SK-N-SH treated with all-trans-retinoic acid at 6 μM for 48 hours (cell line): ENCODE results near the gene RASAL2.
"Not testable (repeated sequence)": the region's sequence is repeated elsewhere in the genome, so short reads cannot be mapped to it uniquely, and the experiment has no call there.

Source experiments
- ATAC-seq: fragments of 200-7000 bp; cut with Tn5 transposase; 3 replicates; pipeline ENCODE4 v1.9.1; 2020; ENCODE audit warnings: mild to moderate bottlenecking, moderate library complexity
- ARNTL ChIP-seq: fragments of 450-650 bp; formaldehyde crosslinking; IDR thresholded peaks from 2 replicates; pipeline ENCODE4 v1.5.0; 2020; ENCODE audit warnings: low read depth, mild to moderate bottlenecking, moderate library complexity, borderline replicate concordance
- BACH2 ChIP-seq: fragments of 250-450 bp; sonication (Bioruptor Pico); IDR thresholded peaks from 2 replicates; pipeline ENCODE4 v1.9.0; 2021; ENCODE audit warnings: mild to moderate bottlenecking, borderline replicate concordance
- CSDC2 ChIP-seq: fragments of 250-450 bp; sonication (Bioruptor Pico); IDR thresholded peaks from 2 replicates; pipeline ENCODE4 v1.5.0; 2020; ENCODE audit warnings: mild to moderate bottlenecking, moderate library complexity
- ESRRG ChIP-seq: fragments of 250-450 bp; sonication (Bioruptor Pico); IDR thresholded peaks from 2 replicates; pipeline ENCODE4 v1.6.1; 2021; ENCODE audit warnings: mild to moderate bottlenecking
- GLIS3 ChIP-seq: fragments of 250-450 bp; sonication (Bioruptor Pico); IDR thresholded peaks from 2 replicates; pipeline ENCODE4 v1.5.0; 2020; ENCODE audit warnings: mild to moderate bottlenecking, moderate library complexity
- ISL1 ChIP-seq: fragments of 250-450 bp; sonication (Bioruptor Pico); IDR thresholded peaks from 2 replicates; pipeline ENCODE4 v2.1.2; 2022; ENCODE audit warnings: mild to moderate bottlenecking, moderate library complexity
- OSR1 ChIP-seq: fragments of 250-450 bp; sonication (Bioruptor Pico); IDR thresholded peaks from 2 replicates; pipeline ENCODE4 v1.8.0; 2022; ENCODE audit warnings: moderate library complexity, mild to moderate bottlenecking, inconsistent platforms
- PPARA ChIP-seq: fragments of 250-450 bp; sonication (Bioruptor Pico); IDR thresholded peaks from 2 replicates; pipeline ENCODE4 v1.5.0; 2020; ENCODE audit warnings: mild to moderate bottlenecking, borderline replicate concordance
- TCF4 ChIP-seq: fragments of 250-450 bp; sonication (Bioruptor Pico); IDR thresholded peaks from 2 replicates; pipeline ENCODE4 v1.8.0; 2021; ENCODE audit warnings: mild to moderate bottlenecking, moderate library complexity, borderline replicate concordance
- TOX ChIP-seq: fragments of 250-450 bp; sonication (Bioruptor Pico); IDR thresholded peaks from 2 replicates; pipeline ENCODE4 v1.8.0; 2021; ENCODE audit warnings: mild to moderate bottlenecking, moderate library complexity, borderline replicate concordance
- ZC3H10 ChIP-seq: fragments of 250-450 bp; sonication (Bioruptor Pico); IDR thresholded peaks from 2 replicates; pipeline ENCODE4 v1.5.1; 2021; ENCODE audit warnings: mild to moderate bottlenecking, moderate library complexity
- ZFP3 ChIP-seq: fragments of 250-450 bp; sonication (Bioruptor Pico); IDR thresholded peaks from 2 replicates; pipeline ENCODE4 v1.5.0; 2020; ENCODE audit warnings: mild to moderate bottlenecking, moderate library complexity
- ZFP30 ChIP-seq: fragments of 450-650 bp; formaldehyde crosslinking; IDR thresholded peaks from 2 replicates; pipeline ENCODE4 v1.5.0; 2022; ENCODE audit warnings: mild to moderate bottlenecking, moderate library complexity
- ZNF565 ChIP-seq: fragments of 450-650 bp; formaldehyde crosslinking; conservative IDR thresholded peaks from 2 replicates; pipeline ENCODE4 v1.5.0; 2020; ENCODE audit warnings: low read depth, mild to moderate bottlenecking, moderate library complexity
- ZNF70 ChIP-seq: fragments of 450-650 bp; formaldehyde crosslinking; IDR thresholded peaks from 2 replicates; pipeline ENCODE4 v1.5.0; 2020; ENCODE audit warnings: mild to moderate bottlenecking, moderate library complexity
- ZNF8 ChIP-seq: fragments of 450-650 bp; formaldehyde crosslinking; IDR thresholded peaks from 2 replicates; pipeline ENCODE4 v1.5.0; 2020; ENCODE audit warnings: mild to moderate bottlenecking, moderate library complexity
- TF ChIP-seq, protein P1 (sequence below): fragments of 250-450 bp; sonication (Bioruptor Pico); IDR thresholded peaks from 2 replicates; pipeline ENCODE4 v1.8.0; 2021; ENCODE audit warnings: low read depth, mild to moderate bottlenecking, moderate library complexity, borderline replicate concordance
- TF ChIP-seq, protein P2 (sequence below): fragments of 250-450 bp; sonication (Bioruptor Pico); IDR thresholded peaks from 2 replicates; pipeline ENCODE4 v1.5.1; 2021; ENCODE audit warnings: mild to moderate bottlenecking, moderate library complexity
- TF ChIP-seq, protein P3 (sequence below): fragments of 250-450 bp; sonication (Bioruptor Pico); IDR thresholded peaks from 2 replicates; pipeline ENCODE4 v1.5.0; 2020; ENCODE audit warnings: mild to moderate bottlenecking, moderate library complexity
- TF ChIP-seq, protein P4 (sequence below): fragments of 250-450 bp; sonication (Bioruptor Pico); IDR thresholded peaks from 2 replicates; pipeline ENCODE4 v1.8.0; 2020; ENCODE audit warnings: mild to moderate bottlenecking, moderate library complexity, borderline replicate concordance

The RASAL2 gene

DNA sequence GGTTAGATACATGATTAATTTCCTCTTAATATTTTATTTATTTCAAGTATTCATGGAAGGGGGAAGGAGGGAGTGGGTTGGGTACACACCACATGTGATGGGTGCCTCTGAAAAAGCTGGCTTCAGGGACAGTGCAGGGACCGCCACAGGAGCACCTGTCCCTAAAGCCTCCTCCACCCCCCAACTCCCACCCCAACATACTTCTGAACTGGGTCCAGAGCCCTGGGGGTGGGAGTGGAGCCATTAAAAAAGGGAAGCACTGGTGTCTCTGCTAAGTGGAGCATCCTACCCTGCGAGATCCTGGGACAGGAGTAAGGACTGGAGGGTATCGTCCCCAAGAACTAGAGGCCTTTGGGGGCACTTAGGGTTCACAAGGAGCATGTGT is 408.4 kb downstream of the RASAL2 start:
- no peak for TF ChIP-seq ARNTL
- no peak for TF ChIP-seq PPARA (CRISPR knock-in tag)
- TF ChIP-seq, protein P1, sequence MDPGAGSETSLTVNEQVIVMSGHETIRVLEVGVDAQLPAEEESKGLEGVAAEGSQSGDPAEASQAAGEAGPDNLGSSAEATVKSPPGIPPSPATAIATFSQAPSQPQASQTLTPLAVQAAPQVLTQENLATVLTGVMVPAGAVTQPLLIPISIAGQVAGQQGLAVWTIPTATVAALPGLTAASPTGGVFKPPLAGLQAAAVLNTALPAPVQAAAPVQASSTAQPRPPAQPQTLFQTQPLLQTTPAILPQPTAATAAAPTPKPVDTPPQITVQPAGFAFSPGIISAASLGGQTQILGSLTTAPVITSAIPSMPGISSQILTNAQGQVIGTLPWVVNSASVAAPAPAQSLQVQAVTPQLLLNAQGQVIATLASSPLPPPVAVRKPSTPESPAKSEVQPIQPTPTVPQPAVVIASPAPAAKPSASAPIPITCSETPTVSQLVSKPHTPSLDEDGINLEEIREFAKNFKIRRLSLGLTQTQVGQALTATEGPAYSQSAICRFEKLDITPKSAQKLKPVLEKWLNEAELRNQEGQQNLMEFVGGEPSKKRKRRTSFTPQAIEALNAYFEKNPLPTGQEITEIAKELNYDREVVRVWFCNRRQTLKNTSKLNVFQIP: no peak
- TF ChIP-seq ZFP30: no peak
- no peak for TF ChIP-seq CSDC2
- TF ChIP-seq, protein P2, sequence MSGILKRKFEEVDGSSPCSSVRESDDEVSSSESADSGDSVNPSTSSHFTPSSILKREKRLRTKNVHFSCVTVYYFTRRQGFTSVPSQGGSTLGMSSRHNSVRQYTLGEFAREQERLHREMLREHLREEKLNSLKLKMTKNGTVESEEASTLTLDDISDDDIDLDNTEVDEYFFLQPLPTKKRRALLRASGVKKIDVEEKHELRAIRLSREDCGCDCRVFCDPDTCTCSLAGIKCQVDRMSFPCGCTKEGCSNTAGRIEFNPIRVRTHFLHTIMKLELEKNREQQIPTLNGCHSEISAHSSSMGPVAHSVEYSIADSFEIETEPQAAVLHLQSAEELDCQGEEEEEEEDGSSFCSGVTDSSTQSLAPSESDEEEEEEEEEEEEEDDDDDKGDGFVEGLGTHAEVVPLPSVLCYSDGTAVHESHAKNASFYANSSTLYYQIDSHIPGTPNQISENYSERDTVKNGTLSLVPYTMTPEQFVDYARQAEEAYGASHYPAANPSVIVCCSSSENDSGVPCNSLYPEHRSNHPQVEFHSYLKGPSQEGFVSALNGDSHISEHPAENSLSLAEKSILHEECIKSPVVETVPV (CRISPR knock-in tag): no peak
- no peak for TF ChIP-seq ZFP3 (CRISPR knock-in tag)
- no peak for TF ChIP-seq BACH2 (CRISPR knock-in tag)
- no peak for TF ChIP-seq TOX
- TF ChIP-seq, protein P3, sequence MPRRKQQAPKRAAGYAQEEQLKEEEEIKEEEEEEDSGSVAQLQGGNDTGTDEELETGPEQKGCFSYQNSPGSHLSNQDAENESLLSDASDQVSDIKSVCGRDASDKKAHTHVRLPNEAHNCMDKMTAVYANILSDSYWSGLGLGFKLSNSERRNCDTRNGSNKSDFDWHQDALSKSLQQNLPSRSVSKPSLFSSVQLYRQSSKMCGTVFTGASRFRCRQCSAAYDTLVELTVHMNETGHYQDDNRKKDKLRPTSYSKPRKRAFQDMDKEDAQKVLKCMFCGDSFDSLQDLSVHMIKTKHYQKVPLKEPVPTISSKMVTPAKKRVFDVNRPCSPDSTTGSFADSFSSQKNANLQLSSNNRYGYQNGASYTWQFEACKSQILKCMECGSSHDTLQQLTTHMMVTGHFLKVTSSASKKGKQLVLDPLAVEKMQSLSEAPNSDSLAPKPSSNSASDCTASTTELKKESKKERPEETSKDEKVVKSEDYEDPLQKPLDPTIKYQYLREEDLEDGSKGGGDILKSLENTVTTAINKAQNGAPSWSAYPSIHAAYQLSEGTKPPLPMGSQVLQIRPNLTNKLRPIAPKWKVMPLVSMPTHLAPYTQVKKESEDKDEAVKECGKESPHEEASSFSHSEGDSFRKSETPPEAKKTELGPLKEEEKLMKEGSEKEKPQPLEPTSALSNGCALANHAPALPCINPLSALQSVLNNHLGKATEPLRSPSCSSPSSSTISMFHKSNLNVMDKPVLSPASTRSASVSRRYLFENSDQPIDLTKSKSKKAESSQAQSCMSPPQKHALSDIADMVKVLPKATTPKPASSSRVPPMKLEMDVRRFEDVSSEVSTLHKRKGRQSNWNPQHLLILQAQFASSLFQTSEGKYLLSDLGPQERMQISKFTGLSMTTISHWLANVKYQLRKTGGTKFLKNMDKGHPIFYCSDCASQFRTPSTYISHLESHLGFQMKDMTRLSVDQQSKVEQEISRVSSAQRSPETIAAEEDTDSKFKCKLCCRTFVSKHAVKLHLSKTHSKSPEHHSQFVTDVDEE (CRISPR knock-in tag): no peak
- TF ChIP-seq ESRRG (CRISPR knock-in tag): no peak
- TF ChIP-seq ZNF565: no peak
- TF ChIP-seq ISL1 (CRISPR knock-in tag): no peak
- no peak for TF ChIP-seq OSR1 (CRISPR knock-in tag)
- TF ChIP-seq ZNF8 (CRISPR knock-in tag): no peak
- TF ChIP-seq, protein P4, sequence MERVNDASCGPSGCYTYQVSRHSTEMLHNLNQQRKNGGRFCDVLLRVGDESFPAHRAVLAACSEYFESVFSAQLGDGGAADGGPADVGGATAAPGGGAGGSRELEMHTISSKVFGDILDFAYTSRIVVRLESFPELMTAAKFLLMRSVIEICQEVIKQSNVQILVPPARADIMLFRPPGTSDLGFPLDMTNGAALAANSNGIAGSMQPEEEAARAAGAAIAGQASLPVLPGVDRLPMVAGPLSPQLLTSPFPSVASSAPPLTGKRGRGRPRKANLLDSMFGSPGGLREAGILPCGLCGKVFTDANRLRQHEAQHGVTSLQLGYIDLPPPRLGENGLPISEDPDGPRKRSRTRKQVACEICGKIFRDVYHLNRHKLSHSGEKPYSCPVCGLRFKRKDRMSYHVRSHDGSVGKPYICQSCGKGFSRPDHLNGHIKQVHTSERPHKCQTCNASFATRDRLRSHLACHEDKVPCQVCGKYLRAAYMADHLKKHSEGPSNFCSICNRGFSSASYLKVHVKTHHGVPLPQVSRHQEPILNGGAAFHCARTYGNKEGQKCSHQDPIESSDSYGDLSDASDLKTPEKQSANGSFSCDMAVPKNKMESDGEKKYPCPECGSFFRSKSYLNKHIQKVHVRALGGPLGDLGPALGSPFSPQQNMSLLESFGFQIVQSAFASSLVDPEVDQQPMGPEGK (CRISPR knock-in tag): no peak
- no peak for TF ChIP-seq ZNF70
- TF ChIP-seq ZC3H10 (CRISPR knock-in tag): no peak
- TF ChIP-seq GLIS3 (CRISPR knock-in tag): no peak
- no peak for ATAC-seq

DNA sequence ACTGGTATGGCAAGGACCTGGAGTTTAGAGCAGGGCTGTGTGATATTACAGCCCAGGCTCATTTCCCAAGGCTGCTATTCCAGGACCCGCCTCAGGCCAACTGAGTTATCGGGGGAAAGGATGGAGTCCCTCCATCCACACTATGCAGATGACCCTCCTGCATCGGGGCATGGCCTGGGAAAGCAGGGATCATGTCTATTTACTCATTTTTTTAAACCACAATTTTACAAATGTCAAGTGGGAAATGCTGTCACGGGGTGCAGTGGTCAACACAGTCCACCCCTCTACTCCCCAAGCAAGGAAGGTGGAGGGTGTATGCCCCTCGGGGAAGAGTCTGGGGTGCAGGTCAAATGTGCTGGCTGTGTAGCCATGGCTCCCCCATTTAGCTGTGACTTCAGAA is 409.0 kb downstream of the RASAL2 start:
- ATAC-seq: no peak
- no peak for TF ChIP-seq BACH2 (CRISPR knock-in tag)
- TF ChIP-seq, protein P1: no peak
- TF ChIP-seq ZNF565: no peak
- TF ChIP-seq, protein P2 (CRISPR knock-in tag): no peak
- no peak for TF ChIP-seq ARNTL

DNA sequence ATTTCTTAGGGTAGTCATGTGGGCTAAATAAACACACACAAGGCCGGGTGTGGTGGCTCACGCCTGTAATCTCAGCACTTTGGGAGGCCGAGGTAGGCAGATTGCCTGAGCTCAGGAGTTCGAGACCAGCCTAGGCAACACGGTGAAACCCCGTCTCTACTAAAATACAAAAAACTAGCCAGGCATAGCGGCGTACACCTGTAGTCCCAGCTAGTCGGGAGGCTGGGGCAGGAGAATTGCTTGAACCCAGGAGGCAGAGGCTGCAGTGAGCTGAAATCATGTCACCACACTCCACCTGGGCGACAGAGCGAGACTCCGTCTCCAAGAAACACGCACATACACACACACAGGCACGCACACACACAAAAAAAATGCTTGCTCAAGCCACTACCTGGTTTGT is 409.4 kb downstream of the RASAL2 start:
- not testable (repeated sequence) for ATAC-seq

DNA sequence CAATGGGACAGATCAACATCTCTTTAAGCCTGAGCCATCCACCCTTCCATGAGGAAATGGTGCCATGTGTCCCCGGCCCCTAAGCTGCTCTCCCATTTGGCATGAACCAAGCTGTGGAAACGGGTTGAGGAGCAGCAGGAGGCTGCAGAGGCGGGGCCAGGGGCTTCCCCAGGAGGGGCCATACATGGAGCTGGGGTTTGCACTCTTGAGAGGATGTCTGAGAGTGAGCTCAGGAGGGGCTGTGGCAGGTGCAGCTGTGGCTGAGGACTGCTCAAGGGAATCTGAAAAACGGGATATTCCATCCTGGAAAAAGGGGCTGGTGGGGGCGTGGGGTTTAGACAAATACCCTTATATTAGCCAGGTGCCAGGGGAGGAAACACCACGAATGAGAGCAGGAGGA is 409.9 kb downstream of the RASAL2 start:
- no peak for TF ChIP-seq ZNF70
- TF ChIP-seq BACH2 (CRISPR knock-in tag): no peak
- no peak for TF ChIP-seq ESRRG (CRISPR knock-in tag)
- TF ChIP-seq ARNTL: no peak
- no peak for TF ChIP-seq ZC3H10 (CRISPR knock-in tag)
- no peak for TF ChIP-seq ZNF565
- TF ChIP-seq, protein P2 (CRISPR knock-in tag): no peak
- TF ChIP-seq ZFP30: no peak
- no peak for TF ChIP-seq ZFP3 (CRISPR knock-in tag)
- TF ChIP-seq TCF4: no peak
- no peak for TF ChIP-seq GLIS3 (CRISPR knock-in tag)
- TF ChIP-seq, protein P4 (CRISPR knock-in tag): no peak
- TF ChIP-seq TOX: no peak
- TF ChIP-seq ISL1 (CRISPR knock-in tag): no peak
- ATAC-seq: no peak
